Chondrocyte (in vitro differentiated cells): Measurements from ENCODE around the gene AUTS2. TPM values are rescaled to one million over a fixed set of nuclear protein-coding genes. Genes with fewer than 3 reads are reported as not detected.

ENCODE experiments used
- DNase-seq: peaks from one replicate; pipeline ENCODE4 v3.0.0; 2021; ENCODE audit warnings: mixed read lengths, low spot score
- H3K27ac Mint-ChIP-seq: one replicate; pipeline ENCODE4 v1.8.0; 2021; ENCODE audit warnings: mild to moderate bottlenecking, moderate library complexity, mixed read lengths; ENCODE audit not compliant: unreplicated experiment
- H3K27me3 Mint-ChIP-seq: 2 replicates; pipeline ENCODE4 v1.8.0; 2021; ENCODE audit warnings: low read depth, mixed read lengths
- H3K36me3 Mint-ChIP-seq: 2 replicates; pipeline ENCODE4 v1.8.0; 2021; ENCODE audit warnings: low read depth, mixed read lengths
- H3K4me1 Mint-ChIP-seq: 2 replicates; pipeline ENCODE4 v1.8.0; 2021; ENCODE audit warnings: low read depth, mild to moderate bottlenecking, mixed read lengths
- H3K4me3 Mint-ChIP-seq: one replicate; pipeline ENCODE4 v1.8.0; 2021; ENCODE audit warnings: mild to moderate bottlenecking, moderate library complexity, mixed read lengths; ENCODE audit not compliant: unreplicated experiment
- H3K9me3 Mint-ChIP-seq: 2 replicates; pipeline ENCODE4 v1.8.0; 2021; ENCODE audit warnings: low read depth, mixed read lengths
- total RNA-seq: library from RNA; stranded (reverse); gene quantifications from 3 replicates; pipeline ENCODE4 v1.2.1, GENCODE V29; 2021
- TF ChIP-seq, protein P1 (sequence below): fragments of 200-600 bp; sonication (generic); IDR thresholded peaks from 2 replicates; pipeline ENCODE4 v1.5.0; 2021; ENCODE audit warnings: antibody characterized with exemption, mild to moderate bottlenecking, moderate library complexity

AUTS2 gene
- total RNA-seq, 1 donor from 2014 or later, result 31.5 TPM

DNA sequence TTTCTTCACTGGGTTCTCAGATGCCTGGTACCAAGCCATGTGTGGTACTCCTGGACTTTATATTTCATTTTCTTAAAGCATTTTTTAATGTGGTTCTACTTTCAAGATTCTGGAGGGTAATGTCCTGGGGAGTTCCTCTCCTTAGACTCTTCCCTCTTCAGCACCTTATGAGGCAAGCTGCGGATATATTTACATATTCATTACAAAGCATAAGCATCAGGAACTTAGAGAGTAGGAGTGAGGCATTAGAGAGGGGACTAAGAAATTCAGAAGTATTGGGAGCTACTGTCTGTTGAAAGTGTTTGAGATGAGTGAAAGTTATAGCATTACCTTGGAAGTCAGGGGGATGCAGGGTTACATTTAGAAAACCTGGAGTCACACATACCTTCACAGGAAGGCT lies 20.8 kb downstream of the AUTS2 start:
- Mint-ChIP-seq H3K27me3 (no peaks in the 10 kb centered on the region), H3K9me3 (no peaks in the 10 kb centered on the region), H3K4me1 (peaks cover 26% of the 10 kb centered on the region), H3K4me3 (no peak overlapping the region), H3K27ac (no peak overlapping the region), H3K36me3 (no peaks in the 10 kb centered on the region)
- DNase-seq, result no peak
- TF ChIP-seq, protein P1, sequence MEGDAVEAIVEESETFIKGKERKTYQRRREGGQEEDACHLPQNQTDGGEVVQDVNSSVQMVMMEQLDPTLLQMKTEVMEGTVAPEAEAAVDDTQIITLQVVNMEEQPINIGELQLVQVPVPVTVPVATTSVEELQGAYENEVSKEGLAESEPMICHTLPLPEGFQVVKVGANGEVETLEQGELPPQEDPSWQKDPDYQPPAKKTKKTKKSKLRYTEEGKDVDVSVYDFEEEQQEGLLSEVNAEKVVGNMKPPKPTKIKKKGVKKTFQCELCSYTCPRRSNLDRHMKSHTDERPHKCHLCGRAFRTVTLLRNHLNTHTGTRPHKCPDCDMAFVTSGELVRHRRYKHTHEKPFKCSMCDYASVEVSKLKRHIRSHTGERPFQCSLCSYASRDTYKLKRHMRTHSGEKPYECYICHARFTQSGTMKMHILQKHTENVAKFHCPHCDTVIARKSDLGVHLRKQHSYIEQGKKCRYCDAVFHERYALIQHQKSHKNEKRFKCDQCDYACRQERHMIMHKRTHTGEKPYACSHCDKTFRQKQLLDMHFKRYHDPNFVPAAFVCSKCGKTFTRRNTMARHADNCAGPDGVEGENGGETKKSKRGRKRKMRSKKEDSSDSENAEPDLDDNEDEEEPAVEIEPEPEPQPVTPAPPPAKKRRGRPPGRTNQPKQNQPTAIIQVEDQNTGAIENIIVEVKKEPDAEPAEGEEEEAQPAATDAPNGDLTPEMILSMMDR, result no peak

DNA sequence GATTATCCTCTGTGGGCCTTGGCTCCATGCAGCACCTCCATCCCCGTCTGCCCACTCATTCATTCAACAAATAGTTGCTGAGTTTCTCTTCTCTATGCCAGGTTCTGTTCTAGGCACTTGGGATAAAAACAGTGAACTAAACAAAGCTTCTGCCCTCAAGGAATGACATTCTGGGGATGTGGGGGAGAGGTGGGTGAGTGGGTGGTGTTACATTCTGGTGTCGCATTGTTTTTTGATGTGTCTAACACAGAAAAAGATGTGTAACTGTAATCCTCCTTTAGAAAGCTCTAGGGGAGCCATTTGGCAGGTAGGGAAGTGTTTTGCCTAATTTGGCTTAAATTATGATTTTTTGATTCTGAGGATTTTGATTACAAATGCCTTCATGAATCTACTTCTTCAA lies 21.4 kb downstream of the AUTS2 start:
- no peak overlapping the region for H3K4me3 Mint-ChIP-seq
- no peak for DNase-seq
- no peak overlapping the region for H3K27ac Mint-ChIP-seq
- H3K9me3 Mint-ChIP-seq, result no peaks in the 10 kb centered on the region
- TF ChIP-seq, protein P1, result no peak
- peaks cover 26% of the 10 kb centered on the region for H3K4me1 Mint-ChIP-seq
- no peaks in the 10 kb centered on the region for H3K27me3 Mint-ChIP-seq
- no peaks in the 10 kb centered on the region for H3K36me3 Mint-ChIP-seq

DNA sequence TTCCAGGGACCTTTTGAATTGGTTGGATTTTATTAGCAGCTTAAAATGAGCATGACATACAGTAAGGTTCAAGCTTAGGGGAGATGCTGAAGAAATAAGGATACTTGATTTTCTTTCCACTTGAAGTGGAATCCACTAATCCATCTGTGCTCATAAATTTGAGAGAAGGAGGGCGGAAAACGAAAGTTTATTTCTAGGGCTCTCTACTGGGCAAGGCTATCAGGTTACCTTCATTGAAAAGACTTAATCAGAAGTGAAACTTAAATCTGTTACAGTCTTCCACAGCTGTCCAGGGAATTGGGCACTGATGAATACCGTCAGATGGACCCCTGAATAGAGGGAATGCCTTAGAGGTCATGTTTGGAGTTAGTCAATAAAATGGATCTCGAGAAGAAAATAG lies 21.8 kb downstream of the AUTS2 start:
- peak overlapping the region; percentile 72 for H3K27ac Mint-ChIP-seq
- H3K9me3 Mint-ChIP-seq, result no peaks in the 10 kb centered on the region
- H3K4me3 Mint-ChIP-seq, result peak overlapping the region; percentile 48
- DNase-seq, result no peak
- TF ChIP-seq, protein P1, result no peak
- H3K27me3 Mint-ChIP-seq, result no peaks in the 10 kb centered on the region
- peaks cover 29% of the 10 kb centered on the region for H3K4me1 Mint-ChIP-seq
- H3K36me3 Mint-ChIP-seq, result no peaks in the 10 kb centered on the region

DNA sequence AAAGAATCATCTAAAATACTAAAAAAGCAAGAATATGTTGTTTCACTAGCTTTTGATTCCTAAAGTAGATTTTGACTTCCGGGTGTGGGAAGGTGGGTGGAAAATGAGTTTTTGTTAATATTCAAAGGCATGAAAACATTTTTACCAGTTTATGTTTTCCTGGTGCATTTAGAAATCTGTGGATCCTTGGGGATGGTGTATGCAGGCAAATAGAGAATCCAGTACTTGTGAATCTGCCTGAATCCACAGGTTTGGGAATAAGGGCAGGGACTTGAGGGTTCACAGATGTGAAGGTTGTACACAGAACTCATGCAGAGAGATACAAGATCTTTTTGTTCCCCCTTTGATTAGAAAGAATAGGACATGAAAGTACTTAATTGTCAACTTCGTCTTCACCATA lies 22.4 kb downstream of the AUTS2 start:
- Mint-ChIP-seq H3K36me3 (no peaks in the 10 kb centered on the region), H3K4me3 (no peak overlapping the region), H3K9me3 (no peaks in the 10 kb centered on the region), H3K27ac (no peak overlapping the region), H3K27me3 (no peaks in the 10 kb centered on the region), H3K4me1 (peaks cover 30% of the 10 kb centered on the region)
- TF ChIP-seq, protein P1, result no peak
- no peak for DNase-seq

DNA sequence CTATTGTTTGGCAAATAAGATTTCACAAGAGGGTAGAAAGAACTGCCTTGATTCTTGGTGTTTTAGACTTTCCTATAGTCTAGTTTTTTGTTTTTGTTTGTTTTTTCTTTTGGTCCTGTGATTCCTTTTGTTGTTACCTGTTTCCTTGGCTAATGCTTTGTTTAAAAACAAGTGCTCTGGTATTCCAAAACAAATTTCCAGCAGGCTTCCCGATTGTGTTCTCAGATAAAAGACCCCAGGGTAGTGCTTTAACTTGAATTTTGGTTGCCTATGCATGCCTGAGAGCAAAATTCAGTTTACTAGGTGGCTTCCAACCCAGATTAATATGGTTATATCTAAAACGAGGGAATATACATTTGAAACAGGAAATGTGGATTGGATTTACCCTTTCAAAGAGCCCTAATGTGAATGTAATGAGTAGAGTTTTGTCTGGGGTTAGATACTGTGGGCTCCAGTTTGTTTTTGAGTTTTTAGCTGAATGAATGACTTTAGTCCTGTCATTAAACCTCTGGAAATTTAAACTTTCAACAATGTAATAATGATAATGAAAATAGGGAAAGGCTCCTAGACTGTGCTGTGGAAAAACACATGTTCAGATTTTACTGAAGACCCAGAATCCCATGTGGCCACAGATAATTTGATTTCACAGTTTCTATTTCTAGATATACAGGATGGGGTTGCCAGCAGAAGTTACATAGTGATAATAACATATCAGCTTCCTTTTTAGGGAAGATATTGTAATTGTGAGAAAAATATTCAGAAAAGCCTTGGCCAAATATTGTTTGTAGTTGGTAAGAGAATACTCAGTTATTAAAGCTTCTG lies 23.9 kb downstream of the AUTS2 start:
- Mint-ChIP-seq H3K36me3 (no peaks in the 10 kb centered on the region), H3K4me1 (peaks cover 30% of the 10 kb centered on the region)
- TF ChIP-seq, protein P1, result no peak

More for the DNA sequence above, 23.9 kb downstream of the AUTS2 start:
- Mint-ChIP-seq H3K27ac (no peak overlapping the region), H3K4me3 (no peak overlapping the region), H3K27me3 (no peaks in the 10 kb centered on the region), H3K9me3 (no peaks in the 10 kb centered on the region)
- no peak for DNase-seq
